Activated CD4-positive, alpha-beta memory T cell treated with anti-CD3 and anti-CD28 coated beads, Interleukin-2, amount 10 ng/mL, durations not matched to agents 7 days and 5 days (primary cell): Measurements from ENCODE around the gene DPP9. TPM values are rescaled to one million over a fixed set of nuclear protein-coding genes. Genes with fewer than 3 reads are reported as not detected.
A peak's percentile ranks its signal among the peaks of the same experiment; 100 is the strongest.

ENCODE experiments used
- CTCF ChIA-PET: fragments of 350-600 bp; sonication (Branson Sonifier 250); formaldehyde crosslinking; loops from one replicate; lab custom pipeline; 2021; ENCODE audit warnings: antibody characterized with exemption, inconsistent platforms; lab: Charles Lee
- POLR2A ChIA-PET: fragments of 350-600 bp; sonication (Branson Sonifier 250); formaldehyde crosslinking; loops from one replicate; lab custom pipeline; 2021; ENCODE audit warnings: antibody characterized with exemption; lab: Charles Lee
- DNase-seq: peaks from one replicate; pipeline ENCODE4 v3.0.0-alpha.2; 2020
- H3K27ac Mint-ChIP-seq: one replicate; pipeline ENCODE4 v1.8.0; 2021; ENCODE audit warnings: mild to moderate bottlenecking, mixed read lengths
- H3K27me3 Mint-ChIP-seq: one replicate; pipeline ENCODE4 v1.8.0; 2021; ENCODE audit warnings: mixed read lengths
- H3K36me3 Mint-ChIP-seq: one replicate; pipeline ENCODE4 v1.8.0; 2021; ENCODE audit warnings: low read depth, mixed read lengths
- H3K4me1 Mint-ChIP-seq: one replicate; pipeline ENCODE4 v1.8.0; 2021; ENCODE audit warnings: mixed read lengths
- H3K4me3 Mint-ChIP-seq: one replicate; pipeline ENCODE4 v1.8.0; 2021; ENCODE audit warnings: mild to moderate bottlenecking, mixed read lengths
- H3K9me3 Mint-ChIP-seq: one replicate; pipeline ENCODE4 v1.8.0; 2021; ENCODE audit warnings: mixed read lengths
- total RNA-seq, 2 experiments: library from RNA; stranded (reverse); gene quantifications; one replicate each; pipeline ENCODE4 v1.2.3, GENCODE V29; 2021

The DPP9 gene
- total RNA-seq, 2 experiments from 2014 or later = 67.6 to 78.3 TPM

- peak overlapping the region; percentile 59 for H3K4me3 Mint-ChIP-seq
- H3K9me3 Mint-ChIP-seq = no peaks in the 10 kb centered on the region
- H3K27me3 Mint-ChIP-seq = no peaks in the 10 kb centered on the region
- no peak for DNase-seq
- ChIA-PET CTCF (interaction anchor here (1.2 kb wide), 1 partner anchor 34 kb away, joined by 3 read pairs; no protein-coding TSS in a partner anchor), POLR2A (no interaction called here)
- peaks cover 16% of the 10 kb centered on the region for H3K36me3 Mint-ChIP-seq
- H3K4me1 Mint-ChIP-seq = peaks cover 17% of the 10 kb centered on the region
- H3K27ac Mint-ChIP-seq = no peak overlapping the region
Measured at GRCh38 chr19:4671185-4671851, 52.3 kb downstream of the DPP9 start.

DNA sequence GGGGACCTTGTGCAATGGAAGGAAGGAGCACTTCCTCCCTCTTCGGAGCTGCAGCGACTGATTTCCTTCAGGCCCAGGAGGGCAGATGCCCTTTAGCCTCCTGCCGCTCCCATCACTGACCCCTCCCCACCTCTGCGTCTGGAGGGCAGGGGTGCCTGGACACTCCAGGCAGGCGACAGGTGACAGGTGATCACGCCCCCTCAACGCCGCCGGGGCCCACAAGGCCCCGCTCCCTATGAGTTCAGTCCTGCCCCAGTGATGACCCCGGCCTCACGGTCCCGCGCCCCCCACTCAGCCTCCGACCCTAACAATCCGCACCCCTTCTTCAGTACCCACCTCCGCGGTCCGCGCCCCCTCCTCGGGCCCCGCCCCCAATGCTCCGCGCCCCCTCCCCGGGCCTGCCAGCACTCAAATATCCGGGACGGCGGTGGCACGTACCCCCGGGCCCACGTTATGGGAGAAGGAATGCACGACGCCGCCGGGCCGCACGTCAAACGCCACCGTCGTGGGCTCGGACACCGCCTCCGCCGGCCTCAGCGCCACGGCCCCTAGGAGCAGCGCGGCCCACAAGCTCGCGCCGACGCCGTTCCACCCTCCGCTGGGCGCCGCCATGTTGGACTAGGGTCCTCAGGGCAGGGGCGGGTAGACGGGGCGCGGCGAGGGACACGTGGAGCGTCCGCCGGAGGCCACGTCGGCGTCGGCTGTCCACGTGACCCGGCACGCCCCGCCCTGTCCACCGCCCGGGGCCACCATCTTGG is 53.7 kb downstream of the DPP9 start, which contains the start of gene MYDGF:
Gene MYDGF, minus strand, starts transcription at position 620 of the 758 bp plus-strand sequence. Its CDS starts 8 bp downstream, at position 612.
- Mint-ChIP-seq H3K27ac (peak within 1 kb of the TSS; percentile 71), H3K4me3 (peak within 1 kb of the TSS; percentile 85), H3K4me1 (peaks cover 17% of the 10 kb centered on the region), H3K27me3 (no peaks in the 10 kb centered on the region), H3K36me3 (peaks cover 16% of the 10 kb centered on the region), H3K9me3 (no peaks in the 10 kb centered on the region)
- POLR2A ChIA-PET = interaction anchor here (1.3 to 1.5 kb wide), 2 partner anchors 9 to 26 kb away, joined by 3 read pairs; no protein-coding TSS in a partner anchor
- CTCF ChIA-PET = interaction anchor here (0.5 kb wide), 1 partner anchor 1116 kb away, joined by 3 read pairs; no protein-coding TSS in a partner anchor
- DNase-seq = peak; percentile 95

GRCh38 chr19:4664642-4665041 is 59.0 kb downstream of the DPP9 start:
- H3K9me3 Mint-ChIP-seq = no peaks in the 10 kb centered on the region
- no peak overlapping the region for H3K4me3 Mint-ChIP-seq
- no peak overlapping the region for H3K27ac Mint-ChIP-seq
- CTCF ChIA-PET = interaction anchor here (0.9 kb wide), 1 partner anchor 12 kb away, joined by 4 read pairs; no protein-coding TSS in a partner anchor
- DNase-seq = no peak
- no peaks in the 10 kb centered on the region for H3K27me3 Mint-ChIP-seq
- peaks cover 40% of the 10 kb centered on the region for H3K36me3 Mint-ChIP-seq
- peaks cover 21% of the 10 kb centered on the region for H3K4me1 Mint-ChIP-seq
- POLR2A ChIA-PET = no interaction called here

DNA sequence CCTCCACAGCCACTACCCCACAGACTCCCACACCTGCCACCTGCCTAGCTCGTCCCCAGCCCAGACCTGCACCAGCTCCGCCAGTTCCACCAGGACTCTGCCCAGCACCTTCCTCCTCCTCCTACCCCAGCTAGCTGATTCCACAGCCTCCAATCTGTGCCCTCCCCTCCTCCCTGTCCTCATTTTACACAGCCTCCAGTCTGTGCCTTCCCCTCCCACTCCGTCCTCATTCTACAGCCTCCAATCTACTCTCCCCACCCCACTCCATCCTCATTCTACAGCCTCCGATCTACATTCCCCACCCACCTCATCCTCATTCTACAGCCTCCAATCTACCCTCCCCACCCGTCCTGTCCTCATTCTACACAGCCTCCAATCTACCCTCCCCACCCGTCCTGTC is 60.8 kb downstream of the DPP9 start:
- H3K9me3 Mint-ChIP-seq = no peaks in the 10 kb centered on the region
- no peak overlapping the region for H3K4me3 Mint-ChIP-seq
- H3K36me3 Mint-ChIP-seq = peaks cover 43% of the 10 kb centered on the region
- no peak overlapping the region for H3K27ac Mint-ChIP-seq
- CTCF ChIA-PET = no interaction called here
- H3K4me1 Mint-ChIP-seq = peaks cover 5% of the 10 kb centered on the region
- DNase-seq = no peak
- POLR2A ChIA-PET = no interaction called here
- no peaks in the 10 kb centered on the region for H3K27me3 Mint-ChIP-seq

GRCh38 chr19:4662020-4662695 is 61.5 kb downstream of the DPP9 start:
- DNase-seq = no peak
- H3K27ac Mint-ChIP-seq = no peak overlapping the region
- no peak overlapping the region for H3K4me3 Mint-ChIP-seq
- POLR2A ChIA-PET = no interaction called here
- no peaks in the 10 kb centered on the region for H3K9me3 Mint-ChIP-seq
- CTCF ChIA-PET = no interaction called here
- no peaks in the 10 kb centered on the region for H3K27me3 Mint-ChIP-seq
- peaks cover 5% of the 10 kb centered on the region for H3K4me1 Mint-ChIP-seq
- H3K36me3 Mint-ChIP-seq = peaks cover 38% of the 10 kb centered on the region

DNA sequence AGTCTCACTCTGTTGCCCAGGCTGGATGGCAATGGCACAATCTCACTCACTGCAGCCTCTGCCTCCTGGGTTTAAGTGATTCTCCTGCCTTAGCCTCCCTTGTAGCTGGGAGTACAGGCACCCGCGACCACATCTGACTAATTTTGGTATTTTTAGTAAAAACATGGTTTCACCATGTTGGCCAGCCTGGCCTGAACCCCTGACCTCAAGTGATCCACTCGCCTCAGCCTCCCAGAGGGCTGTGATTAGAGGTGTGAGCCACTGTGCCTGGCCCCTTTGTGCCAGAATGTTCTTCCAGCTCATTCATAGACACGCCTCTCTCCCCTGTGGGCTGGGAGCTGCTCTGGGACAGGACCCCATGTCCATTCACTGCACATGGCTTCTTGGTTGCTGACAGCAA is 62.6 kb downstream of the DPP9 start:
- Mint-ChIP-seq H3K4me1 (peaks cover 5% of the 10 kb centered on the region), H3K9me3 (no peaks in the 10 kb centered on the region), H3K27me3 (no peaks in the 10 kb centered on the region), H3K4me3 (no peak overlapping the region), H3K27ac (no peak overlapping the region), H3K36me3 (peaks cover 43% of the 10 kb centered on the region)
- ChIA-PET POLR2A (no interaction called here), CTCF (no interaction called here)
- no peak for DNase-seq

DNA sequence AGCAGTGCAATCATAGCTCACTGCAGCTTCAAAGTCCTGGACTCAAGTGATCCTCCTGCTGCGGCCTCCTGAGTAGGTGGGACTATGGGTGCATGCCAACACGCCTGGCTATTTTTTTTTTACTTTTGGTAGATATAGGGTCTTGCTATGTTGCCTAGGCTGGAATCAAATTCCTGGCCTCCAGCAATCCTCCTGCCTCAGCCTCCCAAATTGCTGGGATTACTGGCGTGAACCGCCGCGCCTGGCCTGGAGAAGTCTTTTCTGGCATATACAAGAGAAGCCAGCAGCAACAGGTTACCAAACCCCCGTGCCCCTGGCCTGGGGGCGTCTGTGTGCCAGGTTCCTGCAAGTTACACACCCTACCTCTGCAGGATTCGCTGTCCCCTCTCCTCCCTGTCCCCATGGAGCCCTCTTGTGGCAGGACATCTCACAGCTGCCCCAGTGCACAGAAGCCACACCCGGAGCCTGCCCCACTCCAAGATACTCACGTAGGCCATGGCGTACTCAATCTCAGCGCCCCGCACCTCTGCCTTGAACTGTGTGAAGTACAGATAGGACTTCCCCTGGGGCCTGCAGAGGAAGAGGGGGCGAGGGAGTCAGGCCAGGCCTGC is 63.4 kb downstream of the DPP9 start:
- ChIA-PET CTCF (no interaction called here), POLR2A (interaction anchor here (2.0 kb wide), 1 partner anchor 40 kb away, joined by 4 read pairs; no protein-coding TSS in a partner anchor)

DNA sequence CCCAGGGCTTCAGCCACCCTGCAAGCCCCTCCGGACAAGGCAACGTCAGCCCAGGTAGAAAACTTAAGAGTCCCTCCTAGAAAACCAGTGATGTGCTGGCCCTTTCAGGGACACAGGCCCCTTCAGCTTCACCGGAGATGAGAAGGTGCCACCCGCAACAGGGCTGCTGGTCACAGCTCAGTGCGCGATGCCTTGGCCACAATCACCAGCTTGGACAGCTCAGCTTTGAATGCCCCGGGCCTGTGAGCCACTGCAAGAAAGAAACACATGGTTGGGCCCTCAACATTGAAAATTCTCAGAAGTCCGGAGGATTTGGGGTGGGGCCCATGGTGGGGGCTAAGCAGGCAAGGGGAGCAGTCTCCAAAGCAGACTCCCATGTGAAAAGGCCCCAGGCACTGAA is 65.8 kb downstream of the DPP9 start:
- CTCF ChIA-PET = no interaction called here
- no peak for DNase-seq
- H3K36me3 Mint-ChIP-seq = peaks cover 54% of the 10 kb centered on the region
- H3K4me3 Mint-ChIP-seq = no peak overlapping the region
- H3K27ac Mint-ChIP-seq = no peak overlapping the region
- peaks cover 5% of the 10 kb centered on the region for H3K4me1 Mint-ChIP-seq
- H3K9me3 Mint-ChIP-seq = no peaks in the 10 kb centered on the region
- H3K27me3 Mint-ChIP-seq = no peaks in the 10 kb centered on the region
- POLR2A ChIA-PET = interaction anchor here (2.0 kb wide), 1 partner anchor 42 kb away, joined by 4 read pairs; no protein-coding TSS in a partner anchor

More for the DNA sequence above, 63.4 kb downstream of the DPP9 start:
- peak; percentile 27 for DNase-seq
- peaks cover 5% of the 10 kb centered on the region for H3K4me1 Mint-ChIP-seq
- no peaks in the 10 kb centered on the region for H3K9me3 Mint-ChIP-seq
- peaks cover 44% of the 10 kb centered on the region for H3K36me3 Mint-ChIP-seq
- no peak overlapping the region for H3K4me3 Mint-ChIP-seq
- no peaks in the 10 kb centered on the region for H3K27me3 Mint-ChIP-seq
- no peak overlapping the region for H3K27ac Mint-ChIP-seq

GRCh38 chr19:4657262-4657661 is 66.4 kb downstream of the DPP9 start:
- DNase-seq = no peak
- Mint-ChIP-seq H3K27ac (no peak overlapping the region), H3K9me3 (no peaks in the 10 kb centered on the region), H3K4me3 (no peak overlapping the region), H3K36me3 (peaks cover 51% of the 10 kb centered on the region), H3K4me1 (peaks cover 5% of the 10 kb centered on the region), H3K27me3 (no peaks in the 10 kb centered on the region)
- CTCF ChIA-PET = interaction anchor here (0.6 kb wide), 1 partner anchor 134 kb away, joined by 3 read pairs; the partner anchor contains the start of gene FEM1A
- POLR2A ChIA-PET = no interaction called here

DNA sequence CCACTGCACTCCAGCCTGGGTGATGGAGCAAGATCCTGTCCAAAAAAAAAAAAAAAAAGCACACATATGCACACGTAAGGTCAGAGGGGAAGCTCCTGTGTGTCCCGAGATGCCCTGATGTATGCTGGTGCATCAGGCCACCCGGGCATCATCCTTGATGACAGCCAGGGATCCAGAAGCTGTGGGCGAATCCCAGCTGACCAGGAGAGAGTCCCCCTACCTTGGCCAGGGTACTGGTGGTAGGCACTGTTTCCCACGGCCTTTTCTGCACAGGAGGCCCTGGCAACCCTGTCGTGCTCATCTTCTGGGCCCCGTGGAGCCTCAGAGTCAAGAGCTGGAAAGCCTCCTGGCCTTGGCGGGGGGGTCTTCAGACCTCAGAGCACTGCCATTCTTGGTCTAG is 67.5 kb downstream of the DPP9 start:
- no peak for DNase-seq
- no peak overlapping the region for H3K4me3 Mint-ChIP-seq
- ChIA-PET CTCF (no interaction called here), POLR2A (no interaction called here)
- no peaks in the 10 kb centered on the region for H3K9me3 Mint-ChIP-seq
- no peak overlapping the region for H3K27ac Mint-ChIP-seq
- no peaks in the 10 kb centered on the region for H3K27me3 Mint-ChIP-seq
- peaks cover 44% of the 10 kb centered on the region for H3K36me3 Mint-ChIP-seq
- peaks cover 2% of the 10 kb centered on the region for H3K4me1 Mint-ChIP-seq

GRCh38 chr19:4654437-4655361 is 68.9 kb downstream of the DPP9 start:
- Mint-ChIP-seq H3K4me1 (no peaks in the 10 kb centered on the region), H3K27ac (no peak overlapping the region), H3K36me3 (peaks cover 32% of the 10 kb centered on the region), H3K27me3 (no peaks in the 10 kb centered on the region), H3K4me3 (no peak overlapping the region), H3K9me3 (no peaks in the 10 kb centered on the region)
- CTCF ChIA-PET = interaction anchor here (0.7 kb wide), 1 partner anchor 21 kb away, joined by 3 read pairs; no protein-coding TSS in a partner anchor
- POLR2A ChIA-PET = interaction anchor here (0.6 kb wide), 1 partner anchor 9 kb away, joined by 3 read pairs; no protein-coding TSS in a partner anchor
- DNase-seq = no peak
